GM18519 (cell line): ENCODE measurements around the gene NUMBL.

Experiments used
- ATAC-seq: cut with Tn5 transposase; IDR thresholded peaks from one replicate; pipeline ENCODE4 v1.9.1; 2021; ENCODE audit warnings: mild to moderate bottlenecking, moderate library complexity; ENCODE audit not compliant: unreplicated experiment, low FRiP score

NUMBL gene

GRCh38 chr19:40716482-40717324, 26.3 kb upstream of the NUMBL start, which contains the start of the genes COQ8B and ITPKC:
COQ8B (minus strand) TSS chr19:40716886; CDS start chr19:40714632, 2,254 bp downstream.
ITPKC (plus strand) TSS chr19:40717112; CDS start chr19:40717136, 24 bp downstream.
- peak; percentile 61 for ATAC-seq

GRCh38 chr19:40716031-40716481, 25.6 kb upstream of the NUMBL start:
- ATAC-seq: no peak

- ATAC-seq: peak; percentile 40
Measured at GRCh38 chr19:40714441-40715299, 24.2 kb upstream of the NUMBL start.

- no peak for ATAC-seq
Measured at GRCh38 chr19:40713939-40714338, 23.5 kb upstream of the NUMBL start.

GRCh38 chr19:40709817-40710216, 19.4 kb upstream of the NUMBL start:
- ATAC-seq: no peak

- no peak for ATAC-seq
Measured at GRCh38 chr19:40707615-40708014, 17.2 kb upstream of the NUMBL start.

GRCh38 chr19:40705950-40706619, 15.6 kb upstream of the NUMBL start:
- ATAC-seq: no peak

GRCh38 chr19:40705362-40705651, 14.9 kb upstream of the NUMBL start:
- no peak for ATAC-seq

GRCh38 chr19:40704491-40705361, 14.3 kb upstream of the NUMBL start:
- ATAC-seq: no peak

GRCh38 chr19:40703029-40703755, 12.7 kb upstream of the NUMBL start:
- ATAC-seq: no peak

- ATAC-seq: no peak
Measured at GRCh38 chr19:40702337-40703012, 12.0 kb upstream of the NUMBL start.

GRCh38 chr19:40701758-40702157, 11.3 kb upstream of the NUMBL start:
- no peak for ATAC-seq

- no peak for ATAC-seq
Measured at GRCh38 chr19:40700083-40700482, 9.6 kb upstream of the NUMBL start.

GRCh38 chr19:40697007-40697406, 6.6 kb upstream of the NUMBL start:
- ATAC-seq: no peak

- ATAC-seq: no peak
Measured at GRCh38 chr19:40695881-40696280, 5.4 kb upstream of the NUMBL start.

- ATAC-seq: no peak
Measured at GRCh38 chr19:40693896-40694295, 3.4 kb upstream of the NUMBL start.

- no peak for ATAC-seq
Measured at GRCh38 chr19:40693150-40693788, 2.8 kb upstream of the NUMBL start.

GRCh38 chr19:40692212-40692551, 1.7 kb upstream of the NUMBL start:
- no peak for ATAC-seq
